Right renal cortex interstitium (tissue), 3 donors: Measurements from ENCODE around the gene CRAMP1. TPM values are rescaled to one million over a fixed set of nuclear protein-coding genes. Genes with fewer than 3 reads are reported as not detected.

Experiments used
- polyA plus RNA-seq, 3 donors: library from polyadenylated mRNA; unstranded; fragments of 120-200 nt; gene quantifications; one replicate each; pipeline ENCODE4 v1.2.1, GENCODE V29; 2013; ENCODE audit not compliant: insufficient read length in 3 of 3

CRAMP1 gene
- polyA plus RNA-seq, 3 donors = 16.0 to 17.6 (median 16.4) TPM

Other genes starting within 250 kb of the CRAMP1 start
- 10 to 100 TPM; 11.1 to 14.0 (median 13.8) TPM for gene UNKL, start 197.7 kb upstream of the CRAMP1 start, polyA plus RNA-seq
- 10 to 100 TPM; 13.7 to 14.9 (median 14.5) TPM for gene UQCC4, start 191.6 kb upstream of the CRAMP1 start, polyA plus RNA-seq
- not detected for gene PERCC1, start 181.3 kb upstream of the CRAMP1 start, polyA plus RNA-seq
- 1 to 10 TPM; 1.0 to 1.7 (median 1.5) TPM for gene CCDC154, start 167.8 kb upstream of the CRAMP1 start, polyA plus RNA-seq
- 10 to 100 TPM; 36.6 to 42.1 (median 39.4) TPM for gene CLCN7, start 137.3 kb upstream of the CRAMP1 start, polyA plus RNA-seq
- gene PTX4, start 123.4 kb upstream of the CRAMP1 start, polyA plus RNA-seq = not detected
- 10 to 100 TPM; 23.2 to 29.3 (median 26.1) TPM for gene TELO2, start 119.0 kb upstream of the CRAMP1 start, polyA plus RNA-seq
- gene TMEM204, start 78.7 kb upstream of the CRAMP1 start, polyA plus RNA-seq = 10 to 100 TPM; 16.8 to 21.4 (median 18.8) TPM
- gene IFT140, start 288 bp upstream of the CRAMP1 start, polyA plus RNA-seq = 10 to 100 TPM; 33.9 to 39.1 (median 34.0) TPM
- gene JPT2, start 65.9 kb downstream of the CRAMP1 start, polyA plus RNA-seq = 10 to 100 TPM; 80.4 to 87.2 (median 81.1) TPM
- 10 to 100 TPM; 28.6 to 39.6 (median 36.3) TPM for gene MAPK8IP3, start 93.8 kb downstream of the CRAMP1 start, polyA plus RNA-seq
- 10 to 100 TPM; 18.8 to 22.1 (median 19.4) TPM for gene NME3, start 159.2 kb downstream of the CRAMP1 start, polyA plus RNA-seq
- 1 to 10 TPM; 5.1 to 5.5 (median 5.2) TPM for gene EME2, start 160.4 kb downstream of the CRAMP1 start, polyA plus RNA-seq
- 10 to 100 TPM; 58.1 to 69.6 (median 65.0) TPM for gene MRPS34, start 160.8 kb downstream of the CRAMP1 start, polyA plus RNA-seq
- gene SPSB3, start 170.2 kb downstream of the CRAMP1 start, polyA plus RNA-seq = 10 to 100 TPM; 30.8 to 35.7 (median 32.5) TPM
- 10 to 100 TPM; 31.1 to 38.7 (median 31.5) TPM for gene NUBP2, start 170.6 kb downstream of the CRAMP1 start, polyA plus RNA-seq
- 1 to 10 TPM; 1.3 to 2.0 (median 2.0) TPM for gene IGFALS, start 181.3 kb downstream of the CRAMP1 start, polyA plus RNA-seq
- gene HAGH, start 214.5 kb downstream of the CRAMP1 start, polyA plus RNA-seq = 10 to 100 TPM; 35.4 to 44.8 (median 40.1) TPM
- 10 to 100 TPM; 36.6 to 50.7 (median 48.3) TPM for gene FAHD1, start 214.8 kb downstream of the CRAMP1 start, polyA plus RNA-seq